GM19395 (cell line): ENCODE results near the gene UNC119B.
"Not testable (repeated sequence)": the region's sequence is repeated elsewhere in the genome, so short reads cannot be mapped to it uniquely, and the experiment has no call there.

Experiments
- ATAC-seq: cut with Tn5 transposase; IDR thresholded peaks from one replicate; pipeline ENCODE4 v1.9.1; 2021; ENCODE audit warnings: mild to moderate bottlenecking, moderate library complexity; ENCODE audit not compliant: unreplicated experiment

UNC119B gene

GRCh38 chr12:120710031-120710804 is at the start of gene UNC119B:
Gene UNC119B (plus strand): TSS chr12:120710458. CDS start chr12:120710475, 17 bp downstream.
- peak; percentile 64 for ATAC-seq

- ATAC-seq: no peak
These were observed 48.8 kb upstream of the UNC119B start for GRCh38 chr12:120661432-120661831.

GRCh38 chr12:120662879-120663278 is 47.4 kb upstream of the UNC119B start:
- ATAC-seq: peak; percentile 76

GRCh38 chr12:120663741-120664140 is 46.5 kb upstream of the UNC119B start:
- ATAC-seq: no peak

- ATAC-seq: no peak
These were observed 43.5 kb upstream of the UNC119B start for GRCh38 chr12:120666571-120667390.

GRCh38 chr12:120668091-120668867 is 42.0 kb upstream of the UNC119B start:
- ATAC-seq: no peak

GRCh38 chr12:120668868-120669840 is 41.1 kb upstream of the UNC119B start:
- ATAC-seq: peak; percentile 73

- not testable (repeated sequence) for ATAC-seq
These were observed 40.0 kb upstream of the UNC119B start for GRCh38 chr12:120670237-120670636.

- ATAC-seq: no peak
These were observed 39.6 kb upstream of the UNC119B start for GRCh38 chr12:120670667-120671066.

- ATAC-seq: no peak
These were observed 36.1 kb upstream of the UNC119B start for GRCh38 chr12:120674097-120674636.

GRCh38 chr12:120677765-120678473 is 32.3 kb upstream of the UNC119B start:
- ATAC-seq: peak; percentile 59

GRCh38 chr12:120678572-120678971 is 31.7 kb upstream of the UNC119B start:
- ATAC-seq: no peak

GRCh38 chr12:120680165-120680738 is 30.0 kb upstream of the UNC119B start:
- no peak for ATAC-seq

GRCh38 chr12:120684523-120684932 is 25.7 kb upstream of the UNC119B start:
- peak; percentile 1 for ATAC-seq

GRCh38 chr12:120685522-120685921 is 24.7 kb upstream of the UNC119B start:
- no peak for ATAC-seq

GRCh38 chr12:120686151-120686689 is 24.0 kb upstream of the UNC119B start:
- peak; percentile 72 for ATAC-seq

GRCh38 chr12:120686690-120687577 is 23.3 kb upstream of the UNC119B start, which contains the start of gene MLEC:
Gene MLEC (plus strand): TSS chr12:120687149. CDS start chr12:120687297, 148 bp downstream.
- peak; percentile 71 for ATAC-seq
